GM19372 (cell line): ENCODE results near the gene ZNF169.
"Not testable (repeated sequence)": the region's sequence is repeated elsewhere in the genome, so short reads cannot be mapped to it uniquely, and the experiment has no call there.

Experiments used
- ATAC-seq: cut with Tn5 transposase; IDR thresholded peaks from one replicate; pipeline ENCODE4 v1.9.1; 2021; ENCODE audit warnings: mild to moderate bottlenecking, low read depth, moderate library complexity; ENCODE audit not compliant: unreplicated experiment

ZNF169 gene

GRCh38 chr9:94281101-94281500, 22.0 kb downstream of the ZNF169 start:
- no peak for ATAC-seq

- no peak for ATAC-seq
These were observed 27.0 kb downstream of the ZNF169 start for GRCh38 chr9:94286116-94286515.

- no peak for ATAC-seq
These were observed 28.9 kb downstream of the ZNF169 start for GRCh38 chr9:94287877-94288513.

GRCh38 chr9:94289691-94290090, 30.6 kb downstream of the ZNF169 start:
- no peak for ATAC-seq

GRCh38 chr9:94298949-94299599, 40.0 kb downstream of the ZNF169 start:
- no peak for ATAC-seq

- no peak for ATAC-seq
These were observed 41.6 kb downstream of the ZNF169 start for GRCh38 chr9:94300470-94301301.

GRCh38 chr9:94301583-94301982, 42.5 kb downstream of the ZNF169 start:
- ATAC-seq, result no peak

- ATAC-seq, result no peak
These were observed 43.3 kb downstream of the ZNF169 start for GRCh38 chr9:94302426-94302825.

- no peak for ATAC-seq
These were observed 44.2 kb downstream of the ZNF169 start for GRCh38 chr9:94303321-94303720.

GRCh38 chr9:94315034-94315984, 56.2 kb downstream of the ZNF169 start:
- ATAC-seq, result not testable (repeated sequence)

- not testable (repeated sequence) for ATAC-seq
These were observed 57.1 kb downstream of the ZNF169 start for GRCh38 chr9:94316236-94316635.

GRCh38 chr9:94317949-94318657, 59.0 kb downstream of the ZNF169 start:
- not testable (repeated sequence) for ATAC-seq

- ATAC-seq, result not testable (repeated sequence)
These were observed 63.3 kb downstream of the ZNF169 start for GRCh38 chr9:94322342-94322940.

GRCh38 chr9:94323153-94323798, 64.2 kb downstream of the ZNF169 start:
- ATAC-seq, result not testable (repeated sequence)

- ATAC-seq, result not testable (repeated sequence)
These were observed 66.5 kb downstream of the ZNF169 start for GRCh38 chr9:94325583-94325982.

GRCh38 chr9:94328544-94328943, 69.4 kb downstream of the ZNF169 start, which contains the start of gene NUTM2F:
NUTM2F (minus strand) TSS chr9:94328644; CDS start chr9:94328623, 21 bp downstream.
- not testable (repeated sequence) for ATAC-seq

- ATAC-seq, result not testable (repeated sequence)
These were observed 77.3 kb downstream of the ZNF169 start for GRCh38 chr9:94336445-94336844.

- not testable (repeated sequence) for ATAC-seq
These were observed 79.6 kb downstream of the ZNF169 start for GRCh38 chr9:94338723-94339122.
